Endothelial cell (in vitro differentiated cells): ENCODE results near the gene USP5. TPM values are rescaled to one million over a fixed set of nuclear protein-coding genes. Genes with fewer than 3 reads are reported as not detected.
"Not testable (repeated sequence)": the region's sequence is repeated elsewhere in the genome, so short reads cannot be mapped to it uniquely, and the experiment has no call there.

ENCODE experiments used
- DNase-seq: peaks from one replicate; pipeline ENCODE4 v3.0.0; 2021; ENCODE audit warnings: low spot score
- H3K27ac Mint-ChIP-seq: one replicate; pipeline ENCODE4 v1.8.0; 2021; ENCODE audit warnings: mixed read lengths, inconsistent platforms; ENCODE audit not compliant: unreplicated experiment
- H3K27me3 Mint-ChIP-seq: one replicate; pipeline ENCODE4 v1.8.0; 2021; ENCODE audit warnings: mild to moderate bottlenecking, moderate library complexity, mixed read lengths, inconsistent platforms; ENCODE audit not compliant: unreplicated experiment
- H3K36me3 Mint-ChIP-seq: one replicate; pipeline ENCODE4 v1.8.0; 2021; ENCODE audit warnings: mild to moderate bottlenecking, low read depth, mixed read lengths, inconsistent platforms; ENCODE audit not compliant: unreplicated experiment
- H3K4me1 Mint-ChIP-seq: one replicate; pipeline ENCODE4 v1.8.0; 2021; ENCODE audit warnings: mild to moderate bottlenecking, mixed read lengths, inconsistent platforms; ENCODE audit not compliant: unreplicated experiment
- H3K4me3 Mint-ChIP-seq: one replicate; pipeline ENCODE4 v1.8.0; 2021; ENCODE audit warnings: mild to moderate bottlenecking, mixed read lengths, inconsistent platforms; ENCODE audit not compliant: unreplicated experiment
- H3K9me3 Mint-ChIP-seq: one replicate; pipeline ENCODE4 v1.8.0; 2021; ENCODE audit warnings: mixed read lengths, inconsistent platforms; ENCODE audit not compliant: unreplicated experiment
- total RNA-seq: library from RNA; stranded (reverse); fragmentation: NEBNext Ultra II Directional; extraction: Animal tissue kit (Norgen Biotek cat#: 25700); gene quantifications from one replicate; pipeline ENCODE4 v1.2.1, GENCODE V29; 2021; ENCODE audit not compliant: unreplicated experiment
- TF ChIP-seq, protein P1 (sequence below): fragments of 200-600 bp; sonication (generic); IDR thresholded peaks from one replicate; pipeline ENCODE4 v1.5.0; 2021; ENCODE audit warnings: antibody characterized with exemption; ENCODE audit not compliant: unreplicated experiment

USP5 gene
- total RNA-seq, 1 donor from 2014 or later: 119 TPM

DNA sequence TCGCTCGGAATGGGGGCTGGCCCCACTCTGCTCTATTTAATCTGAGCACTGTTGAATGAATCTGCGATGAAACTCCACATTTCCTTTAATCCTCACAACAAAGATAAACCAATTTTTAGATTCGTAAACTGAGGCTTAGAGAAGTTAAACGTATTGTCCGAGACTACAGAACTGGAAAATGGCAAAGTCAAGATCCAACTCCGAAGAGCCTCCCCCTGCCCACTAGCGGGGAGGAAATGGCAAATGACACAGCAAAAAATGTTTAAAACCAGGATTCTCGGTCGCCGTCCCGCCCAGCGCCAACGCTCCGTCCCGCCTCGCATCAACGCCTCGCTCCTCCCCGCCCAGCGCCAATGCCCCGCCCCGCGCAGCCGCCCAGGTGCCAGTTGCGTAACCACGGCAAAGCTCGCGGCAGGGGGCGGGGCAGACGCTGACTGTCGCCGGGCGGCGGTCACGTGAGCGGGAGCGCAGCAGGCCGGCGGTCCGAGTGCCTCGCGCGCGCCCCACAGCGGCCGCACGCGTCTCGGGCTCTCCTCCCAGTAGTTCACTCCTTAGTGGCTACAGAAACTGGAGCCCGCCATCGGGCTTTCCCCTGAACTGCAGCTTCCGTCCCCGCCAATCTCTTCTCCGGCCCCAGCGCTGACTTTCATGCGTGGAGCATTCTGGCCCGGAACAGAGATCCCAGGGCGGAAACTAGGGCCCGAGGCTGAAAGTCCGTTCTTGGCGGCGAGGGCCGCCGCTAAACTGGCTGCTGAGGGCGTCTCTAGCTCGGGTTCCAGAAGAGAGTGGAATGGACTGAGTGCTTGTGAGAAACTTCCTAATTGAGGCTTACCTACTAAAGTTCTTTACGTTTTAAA lies 39.1 kb downstream of the USP5 start:
- Mint-ChIP-seq H3K36me3 (no peaks in the 10 kb centered on the region), H3K4me1 (peaks cover 12% of the 10 kb centered on the region), H3K27ac (peak overlapping the region; percentile 95), H3K9me3 (no peaks in the 10 kb centered on the region), H3K4me3 (peak overlapping the region; percentile 68), H3K27me3 (peaks cover 5% of the 10 kb centered on the region)
- TF ChIP-seq, protein P1, sequence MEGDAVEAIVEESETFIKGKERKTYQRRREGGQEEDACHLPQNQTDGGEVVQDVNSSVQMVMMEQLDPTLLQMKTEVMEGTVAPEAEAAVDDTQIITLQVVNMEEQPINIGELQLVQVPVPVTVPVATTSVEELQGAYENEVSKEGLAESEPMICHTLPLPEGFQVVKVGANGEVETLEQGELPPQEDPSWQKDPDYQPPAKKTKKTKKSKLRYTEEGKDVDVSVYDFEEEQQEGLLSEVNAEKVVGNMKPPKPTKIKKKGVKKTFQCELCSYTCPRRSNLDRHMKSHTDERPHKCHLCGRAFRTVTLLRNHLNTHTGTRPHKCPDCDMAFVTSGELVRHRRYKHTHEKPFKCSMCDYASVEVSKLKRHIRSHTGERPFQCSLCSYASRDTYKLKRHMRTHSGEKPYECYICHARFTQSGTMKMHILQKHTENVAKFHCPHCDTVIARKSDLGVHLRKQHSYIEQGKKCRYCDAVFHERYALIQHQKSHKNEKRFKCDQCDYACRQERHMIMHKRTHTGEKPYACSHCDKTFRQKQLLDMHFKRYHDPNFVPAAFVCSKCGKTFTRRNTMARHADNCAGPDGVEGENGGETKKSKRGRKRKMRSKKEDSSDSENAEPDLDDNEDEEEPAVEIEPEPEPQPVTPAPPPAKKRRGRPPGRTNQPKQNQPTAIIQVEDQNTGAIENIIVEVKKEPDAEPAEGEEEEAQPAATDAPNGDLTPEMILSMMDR: peak; percentile 73
- DNase-seq: peak; percentile 100

DNA sequence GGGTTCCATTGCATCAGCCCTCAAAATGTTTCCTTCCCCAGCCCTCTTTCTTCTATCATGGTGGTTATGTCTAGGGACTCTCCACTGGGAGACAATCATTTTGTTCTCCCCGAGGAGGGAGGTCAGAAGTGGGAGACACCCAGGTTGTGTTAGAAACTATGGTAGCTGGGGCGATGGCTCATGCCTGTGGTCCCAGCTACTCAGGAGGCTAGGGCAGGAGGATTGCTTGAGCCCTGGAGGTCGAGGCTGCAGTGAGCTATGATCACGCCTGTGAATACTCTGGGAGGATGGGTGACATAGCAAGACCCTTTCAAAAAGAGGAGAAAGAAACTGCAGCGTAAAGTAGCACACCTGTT lies 39.7 kb downstream of the USP5 start:
- Mint-ChIP-seq H3K9me3 (no peaks in the 10 kb centered on the region), H3K4me1 (peaks cover 10% of the 10 kb centered on the region), H3K27ac (peak overlapping the region; percentile 92), H3K27me3 (peaks cover 5% of the 10 kb centered on the region), H3K36me3 (no peaks in the 10 kb centered on the region), H3K4me3 (peak overlapping the region; percentile 67)
- DNase-seq: no peak
- TF ChIP-seq, protein P1: no peak

DNA sequence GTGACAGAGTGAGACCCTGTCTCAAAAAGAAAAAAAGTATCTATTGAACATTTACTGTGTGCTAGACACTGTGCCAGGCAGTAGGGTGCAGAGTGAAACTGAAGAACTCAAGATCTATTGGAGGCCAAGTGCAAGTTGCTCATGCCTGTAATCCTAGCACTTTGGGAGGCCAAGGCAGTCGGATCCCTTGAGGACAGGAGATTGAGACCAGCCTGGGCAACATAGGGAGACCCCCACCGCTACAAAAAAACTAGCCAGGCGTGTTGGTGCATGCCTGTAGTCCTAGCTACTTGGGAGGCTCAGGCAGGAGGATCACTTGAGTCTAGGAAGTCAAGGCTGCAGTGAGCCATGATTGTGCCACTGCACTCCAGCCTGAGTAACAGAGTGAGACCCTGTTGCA lies 40.7 kb downstream of the USP5 start:
- DNase-seq, H3K9me3 Mint-ChIP-seq, H3K27me3 Mint-ChIP-seq, H3K27ac Mint-ChIP-seq, H3K36me3 Mint-ChIP-seq: not testable (repeated sequence)
- Mint-ChIP-seq H3K4me1 (peaks cover 10% of the 10 kb centered on the region), H3K4me3 (peak overlapping the region; percentile 37)

DNA sequence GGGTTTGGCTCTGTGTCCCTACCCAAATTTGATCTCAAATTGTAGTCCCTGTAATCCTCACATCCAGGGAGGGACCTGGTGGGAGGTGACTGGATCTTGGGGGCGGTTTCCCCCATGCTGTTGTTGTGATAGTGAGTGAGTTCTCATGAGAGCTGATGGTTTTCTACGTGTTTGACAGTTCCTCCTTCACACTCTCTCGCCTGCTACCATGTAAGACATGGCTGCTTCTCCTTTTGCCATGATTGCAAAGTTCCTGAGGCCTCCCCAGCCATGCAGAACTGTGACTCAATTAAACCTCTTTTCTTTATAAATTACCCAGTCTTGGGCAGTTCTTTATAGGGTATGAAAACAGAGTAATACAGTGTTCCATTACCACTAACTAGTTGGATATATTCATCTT lies 42.4 kb downstream of the USP5 start:
- Mint-ChIP-seq H3K4me3 (no peak overlapping the region), H3K36me3 (no peaks in the 10 kb centered on the region), H3K27me3 (peaks cover 5% of the 10 kb centered on the region), H3K9me3 (no peaks in the 10 kb centered on the region), H3K4me1 (peaks cover 10% of the 10 kb centered on the region), H3K27ac (no peak overlapping the region)
- TF ChIP-seq, protein P1: no peak
- DNase-seq: no peak

DNA sequence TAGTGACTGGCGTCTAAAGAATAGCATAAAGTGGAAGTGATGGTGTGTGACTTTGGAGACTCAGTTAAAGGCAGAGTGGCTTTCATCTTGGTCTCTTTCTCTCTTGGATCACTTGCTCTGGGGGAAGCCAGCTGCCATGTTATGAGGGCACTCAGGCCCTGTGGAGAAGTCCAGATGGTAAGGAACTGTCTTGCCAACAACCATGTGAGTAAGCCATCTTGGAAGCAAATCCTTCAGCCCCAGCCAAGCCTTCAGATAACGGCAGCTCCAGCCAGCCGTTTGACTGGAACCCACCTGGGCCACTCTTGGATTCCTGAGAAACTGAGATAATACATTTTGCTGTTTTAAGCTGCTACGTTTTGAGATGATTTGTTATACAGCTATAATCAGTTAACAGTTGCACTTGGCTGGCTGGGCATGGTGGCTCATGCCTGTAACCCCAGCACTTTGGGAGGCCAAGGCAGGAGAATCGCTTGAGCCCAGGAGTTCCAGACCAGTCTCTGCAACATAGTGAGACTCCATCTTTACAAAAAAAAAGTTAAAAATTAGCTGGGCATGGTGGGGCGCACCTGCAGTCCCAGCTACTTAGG lies 45.0 kb downstream of the USP5 start:
- H3K36me3 Mint-ChIP-seq: no peaks in the 10 kb centered on the region
- H3K4me1 Mint-ChIP-seq: peaks cover 2% of the 10 kb centered on the region
- TF ChIP-seq, protein P1: no peak
- no peak overlapping the region for H3K27ac Mint-ChIP-seq
- no peaks in the 10 kb centered on the region for H3K9me3 Mint-ChIP-seq
- H3K4me3 Mint-ChIP-seq: no peak overlapping the region
- H3K27me3 Mint-ChIP-seq: peaks cover 6% of the 10 kb centered on the region
- no peak for DNase-seq
